RPMI8226 (cell line): ENCODE data around the gene EIF5.

Source experiments
- DNase-seq: peaks from one replicate; pipeline ENCODE4 v3.0.0-alpha.2; 2015

The EIF5 gene

GRCh38 chr14:103311171-103311997, 22.7 kb upstream of the EIF5 start:
- no peak for DNase-seq

GRCh38 chr14:103312006-103312635, 21.9 kb upstream of the EIF5 start:
- DNase-seq: no peak

GRCh38 chr14:103313704-103314103, 20.3 kb upstream of the EIF5 start:
- no peak for DNase-seq

- DNase-seq: no peak
Observed at GRCh38 chr14:103314496-103315277, 19.4 kb upstream of the EIF5 start.

GRCh38 chr14:103315351-103315911, 18.6 kb upstream of the EIF5 start:
- DNase-seq: no peak

GRCh38 chr14:103315941-103316340, 18.1 kb upstream of the EIF5 start:
- no peak for DNase-seq

- DNase-seq: no peak
Observed at GRCh38 chr14:103316721-103317121, 17.3 kb upstream of the EIF5 start.

GRCh38 chr14:103317251-103317650, 16.8 kb upstream of the EIF5 start:
- DNase-seq: no peak

- DNase-seq: no peak
Observed at GRCh38 chr14:103317976-103318580, 16.0 kb upstream of the EIF5 start.

- no peak for DNase-seq
Observed at GRCh38 chr14:103318750-103319419, 15.2 kb upstream of the EIF5 start.

- DNase-seq: no peak
Observed at GRCh38 chr14:103319422-103319821, 14.6 kb upstream of the EIF5 start.

- no peak for DNase-seq
Observed at GRCh38 chr14:103326078-103326477, 8.0 kb upstream of the EIF5 start.

GRCh38 chr14:103328941-103329340, 5.1 kb upstream of the EIF5 start:
- DNase-seq: no peak

- no peak for DNase-seq
Observed at GRCh38 chr14:103329401-103330347, 4.4 kb upstream of the EIF5 start.

GRCh38 chr14:103330536-103330935, 3.5 kb upstream of the EIF5 start:
- DNase-seq: no peak

- DNase-seq: peak; percentile 66
Observed at GRCh38 chr14:103332143-103332919, 1.7 kb upstream of the EIF5 start.

- DNase-seq: peak; percentile 47
Observed at GRCh38 chr14:103334644-103335622, 896 bp downstream of the EIF5 start.

GRCh38 chr14:103336191-103336590, 2.2 kb downstream of the EIF5 start:
- no peak for DNase-seq

- no peak for DNase-seq
Observed at GRCh38 chr14:103337794-103338193, 3.8 kb downstream of the EIF5 start.
